IMR-90 (cell line): ENCODE data around the gene PHACTR3. TPM values are rescaled to one million over a fixed set of nuclear protein-coding genes. Genes with fewer than 3 reads are reported as not detected.

ENCODE experiments used
- ATAC-seq: fragments of 200-7000 bp; cut with Tn5 transposase; 2 replicates; pipeline ENCODE4 v1.9.1; 2020; ENCODE audit warnings: low read depth, mild to moderate bottlenecking, moderate library complexity
- BruUV-seq: library from RNA; stranded (reverse); fragments of 400-500 nt; replicated peaks from 2 replicates; lab custom pipeline; 2021; lab: Mats Ljungman, UMichigan
- CTCF ChIA-PET: fragments of 300-600 bp; formaldehyde crosslinking; extraction: SDS; loops from one replicate; lab custom pipeline; 2021; ENCODE audit warnings: antibody characterized with exemption; lab: Yijun Ruan, JAX
- POLR2A ChIA-PET: fragments of 300-600 bp; sonication (Branson Sonifier 250); formaldehyde crosslinking; loops from one replicate; lab custom pipeline; 2022; ENCODE audit warnings: antibody characterized with exemption; ENCODE audit not compliant: unreplicated experiment; lab: Charles Lee
- DNase-seq: peaks from one replicate; pipeline ENCODE4 v3.0.0; 2013
- H2AFZ ChIP-seq: replicated peaks from 2 replicates; pipeline ENCODE3; 2013; ENCODE audit warnings: low read length, mild to moderate bottlenecking; ENCODE audit not compliant: poor library complexity
- H2AK5ac ChIP-seq: 2 replicates; pipeline ENCODE4 v1.6.1; 2013; ENCODE audit warnings: low read depth, low read length, inconsistent platforms
- H2AK9ac ChIP-seq: replicated peaks from 2 replicates; pipeline ENCODE3; 2013; ENCODE audit warnings: mild to moderate bottlenecking, low read depth, low read length, moderate library complexity; ENCODE audit not compliant: poor library complexity
- H2BK120ac ChIP-seq: 2 replicates; pipeline ENCODE4 v1.6.1; 2013; ENCODE audit warnings: low read depth, low read length, inconsistent platforms
- H2BK15ac ChIP-seq: 3 replicates; pipeline ENCODE4 v1.6.1; 2013; ENCODE audit warnings: low read depth, low read length, inconsistent platforms
- H2BK20ac ChIP-seq: 2 replicates; pipeline ENCODE4 v1.6.1; 2013; ENCODE audit warnings: low read depth, mild to moderate bottlenecking, inconsistent platforms, low read length, moderate library complexity
- H2BK5ac ChIP-seq: 2 replicates; pipeline ENCODE4 v1.6.1; 2013; ENCODE audit warnings: mild to moderate bottlenecking, low read depth, low read length, inconsistent platforms; ENCODE audit not compliant: poor library complexity, severe bottlenecking
- H3K14ac ChIP-seq: replicated peaks from 2 replicates; pipeline ENCODE4 v1.6.1; 2013; ENCODE audit warnings: low read depth, low read length, inconsistent platforms
- H3K18ac ChIP-seq: 2 replicates; pipeline ENCODE4 v1.6.1; 2013; ENCODE audit warnings: low read depth, low read length, control low read depth
- H3K23ac ChIP-seq: 2 replicates; pipeline ENCODE4 v1.6.1; 2013; ENCODE audit warnings: low read depth, low read length, inconsistent platforms
- H3K27ac ChIP-seq: 2 replicates; pipeline ENCODE4 v1.5.1; 2013; ENCODE audit warnings: mild to moderate bottlenecking, control low read depth, low read length; ENCODE audit not compliant: insufficient read depth
- H3K27me3 ChIP-seq: 2 replicates; pipeline ENCODE4 v1.6.1; 2013; ENCODE audit warnings: low read length; ENCODE audit not compliant: control insufficient read depth, insufficient read depth
- H3K36me3 ChIP-seq: 2 replicates; pipeline ENCODE4 v1.6.1; 2013; ENCODE audit warnings: low read length, mixed read lengths; ENCODE audit not compliant: control insufficient read depth, insufficient read depth
- H3K4ac ChIP-seq: 2 replicates; pipeline ENCODE4 v1.6.1; 2013; ENCODE audit warnings: low read depth, low read length, inconsistent platforms
- H3K4me1 ChIP-seq: 2 replicates; pipeline ENCODE4 v1.6.1; 2013; ENCODE audit warnings: low read length, mixed read lengths; ENCODE audit not compliant: control insufficient read depth, insufficient read depth
- H3K4me2 ChIP-seq: 2 replicates; pipeline ENCODE4 v1.6.1; 2013; ENCODE audit warnings: low read depth, mild to moderate bottlenecking, control low read depth, low read length, moderate library complexity
- H3K4me3 ChIP-seq: 2 replicates; pipeline ENCODE4 v1.5.1; 2013; ENCODE audit warnings: low read depth, mild to moderate bottlenecking, control low read depth, low read length, moderate library complexity; ENCODE audit not compliant: insufficient read depth
- H3K56ac ChIP-seq: 2 replicates; pipeline ENCODE4 v1.6.1; 2013; ENCODE audit warnings: low read length, inconsistent platforms; ENCODE audit not compliant: insufficient read depth; ENCODE audit errors: extremely low read depth
- H3K79me1 ChIP-seq, 2 experiments: 2 replicates each; pipeline ENCODE4 v1.6.1; 2013; ENCODE audit warnings: low read length in 2 of 2, inconsistent platforms in 1 of 2, low read depth in 1 of 2
- H3K9ac ChIP-seq: 2 replicates; pipeline ENCODE4 v1.6.1; 2013; ENCODE audit warnings: low read depth, low read length, control low read depth
- H3K9me1 ChIP-seq: 2 replicates; pipeline ENCODE4 v1.6.1; 2013; ENCODE audit warnings: low read length, inconsistent platforms; ENCODE audit not compliant: insufficient read depth
- H3K9me3 ChIP-seq: 2 replicates; pipeline ENCODE4 v1.6.1; 2013; ENCODE audit warnings: low read length; ENCODE audit not compliant: control insufficient read depth, insufficient read depth
- H4K20me1 ChIP-seq: 2 replicates; pipeline ENCODE4 v1.6.1; 2013; ENCODE audit warnings: low read length, inconsistent platforms; ENCODE audit not compliant: insufficient read depth
- H4K5ac ChIP-seq: 2 replicates; pipeline ENCODE4 v1.6.1; 2013; ENCODE audit warnings: mild to moderate bottlenecking, low read depth, low read length, control low read depth
- H4K8ac ChIP-seq, 2 experiments: 2 replicates each; pipeline ENCODE4 v1.6.1; 2013; ENCODE audit warnings: low read depth in 2 of 2, low read length in 2 of 2, control low read depth in 1 of 2, inconsistent platforms in 1 of 2
- H4K91ac ChIP-seq: 2 replicates; pipeline ENCODE4 v1.6.1; 2013; ENCODE audit warnings: low read depth, low read length, inconsistent platforms; ENCODE audit not compliant: insufficient read depth
- BHLHE40 ChIP-seq: fragments of 150-350 bp; IDR thresholded peaks from 2 replicates; pipeline ENCODE4 v1.6.1; 2016; ENCODE audit warnings: mild to moderate bottlenecking, low read depth, low read length
- CEBPB ChIP-seq: IDR thresholded peaks from 2 replicates; pipeline ENCODE4 v1.6.1; 2012; ENCODE audit warnings: low read depth, low read length, improper control_type of control experiment
- CHD1 ChIP-seq: IDR thresholded peaks from 2 replicates; pipeline ENCODE4 v1.6.1; 2012; ENCODE audit warnings: low read depth, low read length, improper control_type of control experiment
- CTCF ChIP-seq: conservative IDR thresholded peaks from 2 replicates; pipeline ENCODE4 v1.5.1; 2012; ENCODE audit warnings: mild to moderate bottlenecking, low read depth, low read length, improper control_type of control experiment
- ELK1 ChIP-seq: fragments of 150-350 bp; IDR thresholded peaks from 2 replicates; pipeline ENCODE4 v1.6.1; 2016; ENCODE audit warnings: low read depth, mild to moderate bottlenecking, low read length, moderate library complexity, borderline replicate concordance
- FOS ChIP-seq: fragments of 150-350 bp; IDR thresholded peaks from 2 replicates; pipeline ENCODE4 v1.6.1; 2016; ENCODE audit warnings: low read depth, low read length
- MAFK ChIP-seq: IDR thresholded peaks from 2 replicates; pipeline ENCODE4 v1.6.1; 2012; ENCODE audit warnings: low read depth, low read length, improper control_type of control experiment
- MAZ ChIP-seq: IDR thresholded peaks from 2 replicates; pipeline ENCODE4 v1.6.1; 2012; ENCODE audit warnings: low read depth, mild to moderate bottlenecking, low read length, improper control_type of control experiment, moderate library complexity, borderline replicate concordance
- MXI1 ChIP-seq: IDR thresholded peaks from 2 replicates; pipeline ENCODE4 v1.6.1; 2012; ENCODE audit warnings: low read depth, mild to moderate bottlenecking, low read length, moderate library complexity, borderline replicate concordance
- NFE2L2 ChIP-seq: fragments of 150-350 bp; IDR thresholded peaks from 2 replicates; pipeline ENCODE4 v1.6.1; 2016; ENCODE audit warnings: low read depth, mild to moderate bottlenecking, low read length
- POLR2A ChIP-seq: IDR thresholded peaks from 2 replicates; pipeline ENCODE4 v1.6.1; 2012; ENCODE audit warnings: mild to moderate bottlenecking, low read depth, low read length
- RAD21 ChIP-seq: IDR thresholded peaks from 2 replicates; pipeline ENCODE4 v1.6.1; 2012; ENCODE audit warnings: low read length, improper control_type of control experiment
- RCOR1 ChIP-seq: IDR thresholded peaks from 2 replicates; pipeline ENCODE4 v1.6.1; 2012; ENCODE audit warnings: mild to moderate bottlenecking, low read length, improper control_type of control experiment; ENCODE audit not compliant: insufficient replicate concordance
- RFX5 ChIP-seq: IDR thresholded peaks from 2 replicates; pipeline ENCODE4 v1.8.0; 2012; ENCODE audit warnings: low read depth, mild to moderate bottlenecking, low read length, moderate library complexity
- SMC3 ChIP-seq: fragments of 150-350 bp; IDR thresholded peaks from 2 replicates; pipeline ENCODE4 v1.6.1; 2016; ENCODE audit warnings: low read depth, mild to moderate bottlenecking, antibody characterized with exemption, low read length, moderate library complexity
- USF2 ChIP-seq: fragments of 150-350 bp; IDR thresholded peaks from 2 replicates; pipeline ENCODE4 v1.6.1; 2017; ENCODE audit warnings: mild to moderate bottlenecking, antibody characterized with exemption, low read length, low read depth
- WGBS, 2 experiments: methylation state at CpG; one replicate each; pipeline versions ENCODE4 v1.1.5 to v1.1.7; 2013; ENCODE audit warnings: missing lambda C conversion rate in 2 of 2; ENCODE audit not compliant: insufficient read length in 1 of 2; ENCODE audit errors: extremely low coverage in 2 of 2; 5-methylcytosine and 5-hydroxymethylcytosine counted together
- dilution Hi-C: fragments of 300-500 bp; cut with HindIII; formaldehyde crosslinking; loops from one replicate; pipeline ENCODE4 v1.14.3; 2018; ENCODE audit warnings: low sequenced_read_pairs; ENCODE audit not compliant: unreplicated experiment
- in situ Hi-C: fragments of 300-500 bp; cut with MboI; formaldehyde crosslinking; loops from 3 replicates; pipeline ENCODE4 v1.14.3; 2019; ENCODE audit warnings: low sequenced_read_pairs, inconsistent platforms, mixed read lengths
- intact Hi-C: fragments of 100-400 bp; cut with micrococcal nuclease; formaldehyde crosslinking; loops from 2 replicates; pipeline ENCODE4 v1.10.0; 2022
- polyA plus RNA-seq, 3 experiments: library from polyadenylated mRNA; depleted of rRNA; stranded (reverse); fragments of >200 nt; gene quantifications; 2 replicates each; pipeline ENCODE4 v1.2.3, GENCODE V29; 2012; ENCODE audit warnings: low replicate concordance in 1 of 3
- total RNA-seq: library from RNA; depleted of rRNA; stranded (reverse); fragments of >200 nt; gene quantifications from 2 replicates; pipeline ENCODE4 v1.2.3, GENCODE V29; 2012

PHACTR3 gene
- total and polyA plus RNA-seq, 2 of the 4 experiments (the other 2 are of a cell fraction), result not detected

GRCh38 chr20:59591061-59591460, 13.3 kb upstream of the PHACTR3 start:
- Histone ChIP-seq H3K4ac (no peak overlapping the region), H2AK5ac (no peak overlapping the region), H3K23ac (no peak overlapping the region), H4K91ac (no peak overlapping the region), H4K8ac (no peak overlapping the region), H2BK5ac (no peak overlapping the region), H2BK120ac (no peak overlapping the region), H3K56ac (no peak overlapping the region), H4K20me1 (no peaks in the 10 kb centered on the region), H4K5ac (no peak overlapping the region), H3K9me1 (no peaks in the 10 kb centered on the region), H3K27ac (no peak overlapping the region), H3K79me1 (no peaks in the 10 kb centered on the region), H3K4me2 (no peak overlapping the region), H3K4me3 (no peak overlapping the region), H3K27me3 (no peaks in the 10 kb centered on the region), H3K4me1 (no peaks in the 10 kb centered on the region), H2AFZ (no peak overlapping the region), H3K9ac (no peak overlapping the region), H3K14ac (no peak overlapping the region), H3K18ac (no peak overlapping the region), H3K36me3 (no peaks in the 10 kb centered on the region), H2BK15ac (no peak overlapping the region), H2BK20ac (no peak overlapping the region), H3K9me3 (no peaks in the 10 kb centered on the region; the same call in 1 of the 2 replicates), H2AK9ac (no peak overlapping the region)
- POLR2A ChIA-PET, result no interaction called here
- dilution Hi-C loops, result no loop called here
- no peak for TF ChIP-seq NFE2L2
- TF ChIP-seq RAD21, result no peak
- TF ChIP-seq SMC3, result no peak
- TF ChIP-seq CEBPB, result no peak
- no peak for TF ChIP-seq CTCF
- no peak for TF ChIP-seq POLR2A
- no peak for TF ChIP-seq BHLHE40
- no peak for TF ChIP-seq RFX5
- TF ChIP-seq ELK1, result no peak
- TF ChIP-seq CHD1, result no peak
- no peak for TF ChIP-seq USF2
- no peak for TF ChIP-seq MAZ
- TF ChIP-seq MAFK, result no peak
- no peak for TF ChIP-seq RCOR1
- no peak for TF ChIP-seq MXI1
- no peak for TF ChIP-seq FOS
- CTCF ChIA-PET, result no interaction called here
- intact Hi-C loops, result no loop called here
- no TSS peak for BruUV-seq
- DNase-seq (no peak), ATAC-seq (no peak)
- in situ Hi-C loops, result no loop called here
- WGBS, 2 experiments, result 78% methylated on average over 8 of the region's 12 CpGs; no CpG with 5 or more reads in 1 of the 2 experiments
